HG02938 (cell line): ENCODE results near the gene CSTF3.
"Not testable (repeated sequence)": the region's sequence is repeated elsewhere in the genome, so short reads cannot be mapped to it uniquely, and the experiment has no call there.

Experiments used
- ATAC-seq: cut with Tn5 transposase; IDR thresholded peaks from one replicate; pipeline ENCODE4 v1.9.1; 2021; ENCODE audit warnings: mild to moderate bottlenecking, moderate library complexity; ENCODE audit not compliant: unreplicated experiment

Gene CSTF3

DNA sequence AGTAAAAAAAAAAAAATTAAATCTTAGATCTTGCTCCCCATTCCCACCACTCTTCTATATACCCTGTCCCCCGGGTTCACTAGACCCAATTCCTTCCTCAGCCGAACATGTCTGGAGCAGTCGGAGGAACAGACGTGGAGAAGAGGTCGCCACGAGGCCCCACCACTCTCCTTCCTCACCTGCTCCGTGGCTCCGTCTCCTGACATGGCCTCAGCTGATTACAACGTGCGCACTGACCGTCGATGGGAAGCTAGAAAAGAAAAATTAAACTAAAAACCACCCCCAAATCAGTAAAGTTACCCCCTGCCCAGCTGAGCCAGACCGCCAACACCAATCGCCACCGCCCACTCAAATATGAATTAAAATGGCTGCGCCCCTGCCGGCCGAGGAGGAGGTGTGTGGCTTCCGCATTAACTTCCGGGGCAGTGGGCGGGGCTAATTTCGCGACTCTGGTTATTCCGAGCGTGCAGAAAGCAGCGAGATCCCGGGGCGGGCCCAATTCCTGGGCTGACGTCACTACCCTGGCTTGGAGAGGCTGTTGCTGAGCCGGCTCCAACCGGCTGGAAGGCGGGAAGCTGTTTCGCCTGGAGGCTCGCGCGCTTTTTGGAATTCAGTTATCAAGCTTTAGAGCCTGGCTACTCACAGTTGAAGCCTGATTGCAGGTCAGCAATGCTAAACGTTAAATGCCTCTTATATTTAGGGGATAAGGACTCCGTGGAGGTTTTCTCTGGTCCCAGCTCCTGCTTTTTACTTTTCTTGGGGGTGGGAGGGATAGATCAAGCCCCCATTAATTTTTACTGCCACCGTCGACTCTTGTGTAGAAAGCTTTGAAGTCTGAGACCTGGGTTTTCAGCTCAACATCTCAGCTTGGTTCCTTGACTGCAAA, at the start of gene CSTF3:
Gene CSTF3, minus strand, starts transcription at position 361 of the 886 bp plus-strand sequence. Its CDS starts 155 bp downstream, at position 206.
- peak; percentile 88 for ATAC-seq

GRCh38 chr11:33208150-33208549, 46.9 kb upstream of the CSTF3 start:
- ATAC-seq: no peak

DNA sequence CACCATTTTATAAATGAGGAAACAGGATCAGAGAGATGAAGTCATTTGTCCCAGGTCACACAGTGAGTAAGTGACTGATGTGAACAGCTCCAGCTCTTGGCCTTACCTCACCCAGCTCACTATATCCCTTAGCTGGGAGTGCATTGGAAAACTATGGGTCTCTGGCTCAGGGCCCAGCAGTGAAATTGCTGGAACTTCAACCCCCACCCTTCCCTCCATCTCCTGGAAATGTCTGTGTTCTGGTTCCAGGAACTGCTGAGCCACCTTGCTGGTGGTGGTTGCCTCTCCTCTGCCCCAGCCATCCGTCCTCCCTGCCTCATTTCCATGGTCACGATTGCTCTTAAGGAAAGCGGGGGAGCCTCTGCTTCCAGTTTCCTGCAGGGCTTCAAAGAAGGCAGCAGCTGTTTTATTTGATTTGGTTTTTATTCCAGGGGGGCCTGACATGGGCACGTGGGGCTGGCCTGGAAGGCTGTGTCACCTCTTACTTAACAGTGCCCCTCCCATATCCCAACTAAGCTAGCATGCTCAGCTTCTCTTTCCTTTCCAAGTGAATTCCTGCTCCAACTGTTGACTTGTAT, 46.2 kb upstream of the CSTF3 start:
- ATAC-seq: no peak

DNA sequence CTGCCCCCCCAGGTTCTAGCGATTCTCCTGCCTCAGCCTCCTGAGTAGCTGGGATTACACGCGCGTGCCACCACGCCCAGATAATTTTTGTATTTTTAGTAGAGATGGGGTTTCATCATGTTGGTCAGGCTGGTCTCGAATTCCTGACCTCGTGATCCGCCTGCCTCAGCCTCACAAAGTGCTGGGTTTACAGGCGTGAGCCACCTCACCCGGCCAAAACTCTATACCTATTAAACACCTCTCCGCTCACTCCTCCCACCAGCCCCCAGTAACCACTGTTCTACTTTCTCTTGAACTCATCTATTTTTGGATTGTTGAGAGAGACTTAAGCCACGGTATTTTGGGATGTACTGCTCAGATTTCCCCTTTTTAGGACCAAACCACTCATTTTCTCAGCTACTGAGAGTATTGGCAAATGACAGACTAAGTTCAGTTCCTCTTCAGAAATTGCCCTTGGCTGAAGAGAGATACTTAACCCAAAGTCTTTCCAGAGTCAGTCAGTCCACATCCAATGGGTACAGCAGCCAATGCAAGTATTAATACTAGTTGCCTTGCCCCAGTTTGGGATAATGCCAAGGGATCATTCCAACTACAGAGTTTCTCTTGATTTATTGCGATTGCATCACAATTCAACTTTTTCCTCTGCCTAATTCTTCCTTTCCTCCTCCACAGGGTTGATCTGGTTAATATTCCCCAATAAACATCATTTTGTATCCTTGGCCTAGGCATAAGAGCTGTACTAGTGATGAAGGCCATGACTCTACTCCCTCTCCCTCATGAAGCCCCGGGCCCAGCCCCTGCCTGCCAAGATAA, 36.8 kb upstream of the CSTF3 start:
- ATAC-seq: no peak

GRCh38 chr11:33195462-33196173, 34.3 kb upstream of the CSTF3 start:
- no peak for ATAC-seq

- no peak for ATAC-seq
These were observed 33.2 kb upstream of the CSTF3 start for GRCh38 chr11:33194455-33194854.

DNA sequence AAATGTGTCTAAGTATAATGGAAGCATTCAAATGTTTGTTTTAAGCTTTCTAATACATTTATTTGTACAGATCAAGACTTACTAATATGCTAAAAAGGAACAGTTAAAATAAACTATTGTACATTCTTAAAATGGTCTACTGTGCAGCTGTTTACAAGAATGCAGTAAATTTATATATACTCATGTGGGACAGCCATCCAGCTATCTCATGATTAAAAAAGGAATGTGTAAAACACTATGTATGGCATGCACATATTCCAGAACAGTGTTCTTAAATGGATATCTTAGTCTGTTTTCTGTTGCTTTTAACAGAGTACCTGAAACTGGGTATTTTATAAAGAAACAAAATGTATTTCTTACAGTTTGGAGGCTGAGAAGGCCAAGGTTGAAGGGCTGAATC, 30.2 kb upstream of the CSTF3 start:
- ATAC-seq: no peak

DNA sequence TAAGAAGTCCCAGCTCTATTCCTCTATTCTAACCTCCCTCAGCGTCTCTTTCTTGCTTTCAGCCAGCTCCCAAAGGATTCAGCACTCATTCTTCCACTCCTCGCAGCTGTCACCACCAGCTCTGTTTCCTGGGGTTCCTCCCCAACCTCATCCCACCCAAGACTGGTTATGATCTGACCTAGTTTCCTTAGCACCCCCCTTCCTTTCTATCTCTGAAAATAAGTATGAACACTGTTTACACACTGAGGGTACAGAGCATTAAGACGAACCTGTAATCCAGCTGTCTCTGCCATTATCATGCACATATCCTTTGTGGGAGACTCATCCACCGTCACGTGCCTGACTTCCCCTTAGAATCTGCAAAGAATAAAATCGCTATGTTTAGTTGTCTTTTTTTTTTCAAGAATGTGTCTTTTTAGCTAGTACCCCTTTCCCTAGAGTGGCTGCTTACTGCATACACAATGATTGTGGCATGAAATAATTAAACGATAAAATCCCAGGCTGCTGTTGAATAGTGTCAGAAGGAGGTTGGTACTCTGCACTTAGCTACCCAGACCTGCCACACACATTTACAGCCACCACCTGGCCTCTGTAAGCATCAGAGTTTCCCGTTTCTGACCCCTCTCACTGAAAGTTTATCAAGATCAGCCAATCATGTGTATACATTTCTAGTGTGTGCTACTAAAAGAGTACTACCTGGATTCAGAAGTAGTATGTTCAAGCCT, 26.9 kb upstream of the CSTF3 start:
- no peak for ATAC-seq

GRCh38 chr11:33185756-33186155, 24.5 kb upstream of the CSTF3 start:
- ATAC-seq: no peak

DNA sequence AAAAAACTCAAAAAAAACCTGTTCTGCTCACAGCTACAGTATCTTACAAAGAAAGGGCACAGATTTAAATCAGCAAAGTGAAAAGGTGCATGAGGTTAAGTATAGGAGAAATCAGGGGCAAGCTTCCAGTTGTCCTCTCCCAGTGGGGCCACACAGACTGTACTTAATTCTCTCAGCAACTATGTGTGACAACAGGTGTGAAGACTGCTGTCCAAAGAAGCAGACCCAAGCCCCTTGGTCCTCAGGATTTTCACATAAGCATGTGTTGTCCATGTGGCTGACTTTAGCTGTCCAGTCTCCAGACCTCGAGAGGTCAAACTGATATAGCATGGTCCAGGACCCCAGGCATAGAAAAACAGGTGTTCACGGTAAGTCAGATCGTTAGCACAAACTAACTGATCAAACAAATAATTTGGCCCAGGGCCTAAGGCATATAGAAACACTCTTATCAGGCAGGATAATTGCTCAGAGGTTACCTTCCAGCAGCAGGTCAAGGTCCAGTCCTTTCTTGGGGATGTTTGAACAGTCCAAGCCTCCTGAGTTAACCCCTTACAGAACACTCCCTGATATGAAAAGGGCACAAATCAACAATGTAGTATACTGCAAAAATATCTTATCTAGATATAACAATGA, 21.1 kb upstream of the CSTF3 start:
- no peak for ATAC-seq

DNA sequence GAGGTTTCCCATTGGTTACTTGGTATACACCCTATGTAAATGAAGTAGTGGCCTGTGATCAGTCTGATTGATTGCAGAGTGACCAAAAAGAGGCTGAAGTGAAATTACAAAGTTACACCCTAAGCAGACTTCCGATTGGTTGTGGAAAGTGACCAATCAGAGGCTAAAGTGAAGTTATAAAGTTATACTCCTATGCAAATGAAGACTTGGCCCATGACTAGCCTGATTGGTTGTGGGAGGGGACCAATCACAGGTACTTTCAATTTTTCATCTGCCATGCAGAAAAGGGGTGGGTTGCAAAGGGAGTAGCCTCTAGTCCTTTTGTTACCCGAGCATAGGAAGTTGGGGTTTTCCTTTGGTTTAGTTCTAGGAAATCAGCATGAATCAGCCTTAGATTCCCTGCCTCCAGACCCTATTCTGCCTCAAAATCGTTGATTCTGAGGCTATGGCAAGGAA, 18.1 kb upstream of the CSTF3 start:
- ATAC-seq: no peak

GRCh38 chr11:33178443-33179180, 17.3 kb upstream of the CSTF3 start:
- ATAC-seq: no peak

DNA sequence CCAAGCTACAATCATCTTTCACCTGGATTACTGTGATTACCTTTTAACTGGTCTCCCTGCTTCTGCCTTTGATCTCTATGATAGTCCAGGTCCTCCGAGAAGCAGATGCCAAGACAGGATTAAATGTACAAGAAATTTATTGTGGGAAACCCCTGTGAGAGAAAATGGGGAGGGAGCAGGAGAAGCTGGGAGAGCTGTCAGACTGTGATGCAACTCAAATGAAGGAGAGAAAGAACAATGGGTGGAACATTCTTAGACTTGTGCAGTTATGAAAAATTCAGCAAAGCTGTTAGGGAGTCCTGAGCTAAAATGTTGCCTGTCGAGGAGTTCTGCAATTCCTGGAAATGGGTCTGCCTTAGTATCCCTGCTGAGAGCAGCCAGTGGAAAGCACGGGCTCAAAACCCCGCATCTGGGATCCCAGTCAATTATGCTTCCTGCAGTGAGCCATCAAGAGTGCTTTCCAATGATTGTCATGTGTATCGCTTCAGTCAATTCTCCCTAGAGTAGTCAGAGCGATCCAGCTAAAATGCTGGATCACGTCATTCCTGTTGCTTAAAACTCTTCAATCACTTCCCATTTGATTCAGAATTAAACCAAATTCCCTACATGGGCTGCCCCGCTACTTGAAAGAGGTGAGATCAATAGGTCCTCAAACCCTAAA, 16.5 kb upstream of the CSTF3 start:
- ATAC-seq: no peak

- ATAC-seq: not testable (repeated sequence)
These were observed 15.5 kb upstream of the CSTF3 start for GRCh38 chr11:33176760-33177159.

- no peak for ATAC-seq
These were observed 11.7 kb upstream of the CSTF3 start for GRCh38 chr11:33172996-33173395.

DNA sequence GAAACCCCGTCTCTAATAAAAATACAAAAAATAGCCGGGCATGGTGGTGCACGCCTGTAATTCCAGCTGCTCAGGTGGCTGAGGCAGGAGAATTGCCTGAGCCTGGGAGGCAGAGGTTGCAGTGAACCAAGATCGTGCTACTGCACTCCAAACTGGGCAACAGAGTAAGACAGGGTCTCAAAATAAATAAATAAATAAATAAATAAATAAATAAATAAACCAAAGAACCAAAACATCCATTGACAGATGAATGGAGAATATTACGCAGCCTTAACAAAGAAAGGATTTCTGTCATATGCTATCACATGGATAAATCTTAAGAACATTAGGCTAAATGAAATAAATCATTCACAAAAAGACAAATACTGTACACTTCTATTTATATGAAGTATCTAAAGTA, 11.1 kb upstream of the CSTF3 start:
- ATAC-seq: no peak

GRCh38 chr11:33171251-33171650, 10.0 kb upstream of the CSTF3 start:
- no peak for ATAC-seq

DNA sequence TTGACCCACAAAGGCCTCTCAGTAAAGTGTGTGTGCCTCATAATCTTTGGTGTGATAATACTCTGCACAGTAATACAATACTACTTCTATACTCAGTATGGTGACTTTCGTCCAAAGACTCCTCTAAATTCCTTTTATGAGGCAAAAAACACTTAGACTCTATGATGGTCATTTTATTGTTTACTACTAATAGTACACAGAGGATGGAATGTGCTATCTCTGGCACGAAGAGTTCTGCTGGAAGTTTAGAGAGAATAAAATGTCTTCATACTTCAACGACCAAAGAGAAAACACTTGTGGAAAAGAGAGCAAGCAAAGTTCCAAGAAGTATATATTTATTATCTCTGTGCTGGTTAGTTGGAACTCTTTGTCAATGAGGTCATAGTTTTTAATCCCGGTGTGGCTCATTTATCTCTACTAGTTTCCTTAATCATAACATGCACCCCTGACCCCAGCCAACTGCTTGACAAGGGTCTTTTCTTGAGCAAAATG, 7.5 kb upstream of the CSTF3 start:
- no peak for ATAC-seq
